PFSK-1 (cell line): ENCODE measurements around the gene APOL1.

Experiments
- FOXP2 ChIP-seq: optimal IDR thresholded peaks from 2 replicates; pipeline ENCODE3; 2011; ENCODE audit warnings: borderline replicate concordance, control low read depth, inconsistent platforms; ENCODE audit not compliant: insufficient read depth; ENCODE audit errors: extremely low read length, extremely low read depth
- POLR2AphosphoS5 ChIP-seq: IDR thresholded peaks from 2 replicates; pipeline ENCODE4 v1.6.1; 2012; ENCODE audit warnings: low read depth, mild to moderate bottlenecking, control low read depth, low read length, moderate library complexity
- REST ChIP-seq, 2 experiments: IDR thresholded peaks; 2 replicates each; pipeline versions ENCODE4 v1.6.1 to v1.8.0; 2011 to 2012; ENCODE audit warnings: low read depth in 2 of 2, low read length in 2 of 2, control low read depth in 1 of 2, inconsistent platforms in 1 of 2, mild to moderate bottlenecking in 1 of 2, moderate library complexity in 1 of 2; ENCODE audit not compliant: insufficient read depth in 1 of 2
- SIN3A ChIP-seq: IDR thresholded peaks from 2 replicates; pipeline ENCODE4 v1.6.1; 2012; ENCODE audit warnings: mild to moderate bottlenecking, low read length, moderate library complexity, borderline replicate concordance; ENCODE audit not compliant: insufficient read depth
- TAF1 ChIP-seq: IDR thresholded peaks from 2 replicates; pipeline ENCODE4 v1.6.1; 2012; ENCODE audit warnings: low read length, control low read depth, borderline replicate concordance; ENCODE audit not compliant: insufficient read depth

The APOL1 gene

DNA sequence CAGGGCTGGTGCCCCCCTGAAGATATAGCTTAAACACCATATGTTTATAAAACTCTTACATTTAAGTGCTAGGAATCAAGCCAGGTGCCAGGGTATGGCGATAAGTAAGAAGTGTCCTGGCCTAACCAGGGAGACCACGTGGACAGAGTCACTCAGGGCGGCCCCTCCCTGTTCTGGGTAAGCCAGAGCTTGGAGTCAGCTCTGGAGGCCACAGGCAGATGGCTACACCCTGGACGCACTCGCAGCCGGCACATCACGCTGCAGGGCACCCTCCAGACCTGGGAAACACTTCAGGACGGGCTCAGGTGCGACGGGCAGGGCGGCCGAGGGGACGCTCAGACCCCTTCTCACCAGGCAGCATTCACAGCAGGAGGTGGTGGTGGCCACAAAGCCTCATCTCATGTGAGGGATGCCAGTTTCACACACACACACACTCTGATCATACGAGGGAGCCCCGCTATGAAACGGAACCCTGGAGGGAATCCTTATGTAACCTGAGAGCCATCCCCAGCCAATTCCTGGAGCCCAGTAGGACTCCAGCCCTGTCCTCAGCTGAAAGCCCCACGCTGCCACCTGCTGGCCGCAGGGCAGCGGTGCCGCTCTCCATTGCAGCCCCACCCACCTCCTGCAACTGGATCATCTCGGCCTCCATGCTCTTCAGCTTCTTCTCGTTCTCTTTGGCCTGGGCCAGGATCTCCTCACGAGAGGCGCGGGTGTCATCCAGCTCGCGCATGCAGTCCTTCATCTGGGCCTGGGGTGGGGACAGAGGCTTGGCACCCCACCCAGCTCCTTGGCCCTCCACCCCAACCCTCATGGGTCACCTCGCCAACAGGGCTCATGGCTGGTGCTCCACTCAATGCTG, 33.4 kb downstream of the APOL1 start:
- TF ChIP-seq TAF1 = no peak
- no peak for TF ChIP-seq REST (IDR thresholded peaks at IDR 0.05; ENCODE audit: insufficient read depth in 1 of 2, low read depth in 2 of 2, low read length in 2 of 2)
- TF ChIP-seq SIN3A = no peak
- no peak for TF ChIP-seq FOXP2
- TF ChIP-seq POLR2AphosphoS5 = no peak

- TF ChIP-seq SIN3A = no peak
- no peak for TF ChIP-seq TAF1
- TF ChIP-seq POLR2AphosphoS5 = no peak
- TF ChIP-seq FOXP2 = no peak
- TF ChIP-seq REST (IDR thresholded peaks at IDR 0.05; ENCODE audit: insufficient read depth in 1 of 2, low read depth in 2 of 2, low read length in 2 of 2) = no peak
These were observed 35.1 kb downstream of the APOL1 start for GRCh38 chr22:36287881-36288515.

- no peak for TF ChIP-seq POLR2AphosphoS5
- TF ChIP-seq FOXP2 = no peak
- TF ChIP-seq SIN3A = no peak
- no peak for TF ChIP-seq REST (IDR thresholded peaks at IDR 0.05; ENCODE audit: insufficient read depth in 1 of 2, low read depth in 2 of 2, low read length in 2 of 2)
- no peak for TF ChIP-seq TAF1
These were observed 35.9 kb downstream of the APOL1 start for GRCh38 chr22:36288571-36289405.

- TF ChIP-seq POLR2AphosphoS5 = no peak
These were observed 36.5 kb downstream of the APOL1 start for GRCh38 chr22:36289406-36289870.
